GM12891 (cell line): Measurements from ENCODE around the gene BRINP2.

Source experiments
- POLR2AphosphoS5 ChIP-seq: IDR thresholded peaks from 2 replicates; pipeline ENCODE4 v1.6.1; 2011; ENCODE audit warnings: low read depth, low read length, control low read depth
- TAF1 ChIP-seq: IDR thresholded peaks from 2 replicates; pipeline ENCODE4 v1.6.1; 2011; ENCODE audit warnings: low read depth, low read length, control low read depth

- TF ChIP-seq TAF1 (no peak), POLR2AphosphoS5 (no peak)
These were observed 19.7 kb downstream of the BRINP2 start for GRCh38 chr1:177190308-177190970.
